Vagina (tissue), 2 donors: ENCODE measurements around the gene SFMBT2. TPM values are rescaled to one million over a fixed set of nuclear protein-coding genes. Genes with fewer than 3 reads are reported as not detected.
A peak's percentile ranks its signal among the peaks of the same experiment; 100 is the strongest.

Experiments
- DNase-seq, 2 donors: peaks; one replicate each; pipeline ENCODE4 v3.0.0-alpha.2; 2017; ENCODE audit errors: extremely low spot score in 2 of 2
- H3K27ac ChIP-seq: fragments of 200-600 bp; sonication (generic); one replicate; pipeline ENCODE4 v1.5.1; 2019
- H3K27me3 ChIP-seq: fragments of 200-600 bp; sonication (generic); one replicate; pipeline ENCODE4 v1.5.1; 2019
- H3K36me3 ChIP-seq, 2 donors: fragments of 200-600 bp; sonication (generic); one replicate each; pipeline ENCODE4 v1.5.1; 2017 to 2019
- H3K4me1 ChIP-seq: fragments of 200-600 bp; sonication (generic); one replicate; pipeline ENCODE4 v1.5.1; 2019
- H3K4me3 ChIP-seq, 2 donors: fragments of 200-600 bp; sonication (generic); 1 replicate in 1 of 2; 2 replicates in 1 of 2; pipeline ENCODE4 v1.5.1; 2016 to 2019
- H3K9me3 ChIP-seq: fragments of 200-600 bp; sonication (generic); one replicate; pipeline ENCODE4 v1.5.1; 2019
- POLR2A ChIP-seq, 2 donors: fragments of 450-650 bp; IDR thresholded peaks; one replicate each; pipeline ENCODE4 v1.6.1; 2017; ENCODE audit warnings: antibody characterized with exemption in 2 of 2, mild to moderate bottlenecking in 2 of 2, moderate library complexity in 2 of 2
- POLR2AphosphoS5 ChIP-seq, 2 donors: sonication (generic); formaldehyde crosslinking; IDR thresholded peaks; one replicate each; pipeline ENCODE4 v1.9.0; 2017; ENCODE audit warnings: antibody characterized with exemption in 2 of 2, mild to moderate bottlenecking in 2 of 2, low read depth in 1 of 2; ENCODE audit not compliant: insufficient read depth in 1 of 2
- intact Hi-C: fragments of 100-400 bp; cut with DNase I; formaldehyde crosslinking; loops from one replicate; pipeline ENCODE4 v1.15.1; 2023
- total RNA-seq: library from RNA; depleted of rRNA; stranded (reverse); fragments of >200 nt; gene quantifications from one replicate; pipeline ENCODE4 v1.2.3, GENCODE V29; 2016
- TF ChIP-seq, protein P1 (sequence below), 3 experiments: fragments of 450-650 bp in 2 of 3; fragments of 200-600 bp in 1 of 3; sonication (generic) in 1 of 3; IDR thresholded peaks; one replicate each; pipeline ENCODE4 v1.5.1; 2017 to 2019; ENCODE audit warnings: antibody characterized with exemption in 3 of 3, mild to moderate bottlenecking in 2 of 3, moderate library complexity in 2 of 3

SFMBT2 gene
- total RNA-seq, 1 donor from 2014 or later, result 12.5 TPM

- peaks cover 32% of the 10 kb centered on the region for H3K4me1 ChIP-seq
- H3K27me3 ChIP-seq, result no peaks in the 10 kb centered on the region
- no peaks in the 10 kb centered on the region for H3K9me3 ChIP-seq
- H3K4me3 ChIP-seq, result peak overlapping the region; percentile 54 to 75
- intact Hi-C loops, result no loop called here
- H3K36me3 ChIP-seq, result no peaks in the 10 kb centered on the region
- DNase-seq, result no peak
- no peak overlapping the region for H3K27ac ChIP-seq
- TF ChIP-seq POLR2AphosphoS5 (IDR thresholded peaks at IDR 0.05; ENCODE audit: insufficient read depth in 1 of 2, low read depth in 1 of 2) (no peak), POLR2A (IDR thresholded peaks at IDR 0.05) (no peak)
- TF ChIP-seq, protein P1, sequence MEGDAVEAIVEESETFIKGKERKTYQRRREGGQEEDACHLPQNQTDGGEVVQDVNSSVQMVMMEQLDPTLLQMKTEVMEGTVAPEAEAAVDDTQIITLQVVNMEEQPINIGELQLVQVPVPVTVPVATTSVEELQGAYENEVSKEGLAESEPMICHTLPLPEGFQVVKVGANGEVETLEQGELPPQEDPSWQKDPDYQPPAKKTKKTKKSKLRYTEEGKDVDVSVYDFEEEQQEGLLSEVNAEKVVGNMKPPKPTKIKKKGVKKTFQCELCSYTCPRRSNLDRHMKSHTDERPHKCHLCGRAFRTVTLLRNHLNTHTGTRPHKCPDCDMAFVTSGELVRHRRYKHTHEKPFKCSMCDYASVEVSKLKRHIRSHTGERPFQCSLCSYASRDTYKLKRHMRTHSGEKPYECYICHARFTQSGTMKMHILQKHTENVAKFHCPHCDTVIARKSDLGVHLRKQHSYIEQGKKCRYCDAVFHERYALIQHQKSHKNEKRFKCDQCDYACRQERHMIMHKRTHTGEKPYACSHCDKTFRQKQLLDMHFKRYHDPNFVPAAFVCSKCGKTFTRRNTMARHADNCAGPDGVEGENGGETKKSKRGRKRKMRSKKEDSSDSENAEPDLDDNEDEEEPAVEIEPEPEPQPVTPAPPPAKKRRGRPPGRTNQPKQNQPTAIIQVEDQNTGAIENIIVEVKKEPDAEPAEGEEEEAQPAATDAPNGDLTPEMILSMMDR (IDR thresholded peaks at IDR 0.05), result no peak
These were observed 1.5 kb upstream of the SFMBT2 start for GRCh38 chr10:7412237-7412927.

- no peak for TF ChIP-seq POLR2AphosphoS5 (IDR thresholded peaks at IDR 0.05; ENCODE audit: insufficient read depth in 1 of 2, low read depth in 1 of 2)
- no peak for TF ChIP-seq POLR2A (IDR thresholded peaks at IDR 0.05)
- TF ChIP-seq, protein P1 (IDR thresholded peaks at IDR 0.05), result no peak
- Histone ChIP-seq H3K36me3 (no peaks in the 10 kb centered on the region), H3K27me3 (no peaks in the 10 kb centered on the region), H3K4me3 (peak overlapping the region; percentile 54 to 75), H3K4me1 (peaks cover 39% of the 10 kb centered on the region), H3K27ac (peak overlapping the region; percentile 89), H3K9me3 (no peaks in the 10 kb centered on the region)
- intact Hi-C loops, result no loop called here
- DNase-seq, result no peak
These were observed 866 bp upstream of the SFMBT2 start for GRCh38 chr10:7411671-7412128.

GRCh38 chr10:7410301-7410861, 453 bp downstream of the SFMBT2 start:
- TF ChIP-seq POLR2AphosphoS5 (IDR thresholded peaks at IDR 0.05; ENCODE audit: insufficient read depth in 1 of 2, low read depth in 1 of 2) (no peak), POLR2A (IDR thresholded peaks at IDR 0.05) (no peak)
- TF ChIP-seq, protein P1 (IDR thresholded peaks at IDR 0.05), result no peak
- H3K36me3 ChIP-seq, result no peaks in the 10 kb centered on the region
- peak in 1 of 2 donors; percentile 77 for DNase-seq
- intact Hi-C loops, result no loop called here
- H3K27me3 ChIP-seq, result no peaks in the 10 kb centered on the region
- no peaks in the 10 kb centered on the region for H3K9me3 ChIP-seq
- peaks cover 44% of the 10 kb centered on the region for H3K4me1 ChIP-seq
- H3K4me3 ChIP-seq, result peak overlapping the region; percentile 54 to 75
- peak overlapping the region; percentile 89 for H3K27ac ChIP-seq

- Histone ChIP-seq H3K36me3 (no peaks in the 10 kb centered on the region), H3K4me1 (peaks cover 44% of the 10 kb centered on the region), H3K27me3 (no peaks in the 10 kb centered on the region), H3K4me3 (peak overlapping the region; percentile 54 to 75), H3K27ac (peak overlapping the region; percentile 89), H3K9me3 (no peaks in the 10 kb centered on the region)
- TF ChIP-seq, protein P1 (IDR thresholded peaks at IDR 0.05), result no peak
- TF ChIP-seq POLR2AphosphoS5 (IDR thresholded peaks at IDR 0.05; ENCODE audit: insufficient read depth in 1 of 2, low read depth in 1 of 2) (no peak), POLR2A (IDR thresholded peaks at IDR 0.05) (no peak)
- peak in 1 of 2 donors; percentile 78 for DNase-seq
- intact Hi-C loops, result loop anchor here (2.0 kb wide), 1 partner anchor 149 kb away; no protein-coding TSS in a partner anchor
These were observed 1.1 kb downstream of the SFMBT2 start for GRCh38 chr10:7409732-7410168.
